GM21367 (cell line): ENCODE results near the gene SLC30A7.

Experiments
- ATAC-seq: cut with Tn5 transposase; IDR thresholded peaks from one replicate; pipeline ENCODE4 v1.9.1; 2021; ENCODE audit not compliant: unreplicated experiment

SLC30A7 gene

DNA sequence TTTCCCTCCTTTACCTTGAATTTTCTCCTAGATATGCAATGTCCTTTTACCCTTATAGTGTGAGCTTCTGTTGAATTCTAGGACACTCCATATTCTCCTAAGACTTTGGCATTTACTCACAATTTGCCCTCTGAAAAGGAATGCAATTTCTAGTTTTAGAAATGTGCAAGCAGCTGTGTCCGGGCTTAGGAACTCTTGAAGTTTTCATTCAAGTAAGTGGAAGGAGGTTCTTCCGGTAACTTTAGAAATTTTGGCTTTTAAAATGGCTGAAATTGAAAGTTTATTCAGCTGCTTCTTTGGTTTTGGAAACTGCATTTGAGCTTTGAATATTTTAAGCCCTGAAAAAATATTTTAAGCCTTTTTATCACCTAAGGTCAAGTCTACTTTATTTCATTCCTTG, 73.4 kb downstream of the SLC30A7 start:
- no peak for ATAC-seq

GRCh38 chr1:100971021-100971420, 75.1 kb downstream of the SLC30A7 start:
- ATAC-seq = no peak

- no peak for ATAC-seq
Observed at GRCh38 chr1:100972185-100972584, 76.3 kb downstream of the SLC30A7 start.

GRCh38 chr1:100976936-100977335, 81.0 kb downstream of the SLC30A7 start:
- no peak for ATAC-seq

DNA sequence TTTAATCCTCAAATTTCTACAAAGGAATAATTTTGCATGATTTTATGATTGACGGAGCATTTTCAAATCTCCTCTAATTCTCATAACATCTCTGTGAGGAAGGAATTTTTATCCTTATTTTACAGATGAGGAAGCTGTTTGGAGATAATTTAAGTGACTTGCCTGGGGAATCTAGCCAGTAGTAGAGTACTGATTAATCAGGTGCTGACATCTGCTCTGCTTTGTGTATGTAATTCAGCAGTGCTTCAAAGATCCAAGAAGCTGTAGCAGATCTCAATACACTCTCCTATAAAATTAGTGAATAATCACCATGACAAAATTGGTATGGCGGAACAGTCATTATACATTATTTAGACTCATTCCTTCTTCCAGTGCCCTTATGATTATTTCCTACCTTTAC, 83.7 kb downstream of the SLC30A7 start:
- ATAC-seq = no peak

DNA sequence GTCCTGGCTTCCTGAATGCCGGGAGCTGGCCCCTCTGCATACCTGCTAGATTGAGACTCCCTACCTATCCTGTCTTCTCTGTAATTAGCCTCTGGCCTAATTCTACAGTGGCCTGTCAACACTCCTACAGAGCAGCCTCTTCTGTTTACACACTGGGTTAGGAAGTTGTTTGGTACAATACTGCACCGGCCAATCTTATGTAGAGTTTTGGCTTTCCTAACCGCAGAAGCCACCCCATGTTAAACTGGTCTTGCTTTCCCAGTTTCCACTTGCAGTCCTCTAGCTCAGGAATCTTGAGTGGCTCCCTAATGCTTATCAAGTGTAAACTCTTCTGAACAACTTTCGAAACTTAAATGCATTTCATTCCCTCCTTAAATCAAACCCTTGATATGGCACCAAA, 86.9 kb downstream of the SLC30A7 start:
- ATAC-seq = no peak

- ATAC-seq = no peak
Observed at GRCh38 chr1:100988121-100988520, 92.2 kb downstream of the SLC30A7 start.

DNA sequence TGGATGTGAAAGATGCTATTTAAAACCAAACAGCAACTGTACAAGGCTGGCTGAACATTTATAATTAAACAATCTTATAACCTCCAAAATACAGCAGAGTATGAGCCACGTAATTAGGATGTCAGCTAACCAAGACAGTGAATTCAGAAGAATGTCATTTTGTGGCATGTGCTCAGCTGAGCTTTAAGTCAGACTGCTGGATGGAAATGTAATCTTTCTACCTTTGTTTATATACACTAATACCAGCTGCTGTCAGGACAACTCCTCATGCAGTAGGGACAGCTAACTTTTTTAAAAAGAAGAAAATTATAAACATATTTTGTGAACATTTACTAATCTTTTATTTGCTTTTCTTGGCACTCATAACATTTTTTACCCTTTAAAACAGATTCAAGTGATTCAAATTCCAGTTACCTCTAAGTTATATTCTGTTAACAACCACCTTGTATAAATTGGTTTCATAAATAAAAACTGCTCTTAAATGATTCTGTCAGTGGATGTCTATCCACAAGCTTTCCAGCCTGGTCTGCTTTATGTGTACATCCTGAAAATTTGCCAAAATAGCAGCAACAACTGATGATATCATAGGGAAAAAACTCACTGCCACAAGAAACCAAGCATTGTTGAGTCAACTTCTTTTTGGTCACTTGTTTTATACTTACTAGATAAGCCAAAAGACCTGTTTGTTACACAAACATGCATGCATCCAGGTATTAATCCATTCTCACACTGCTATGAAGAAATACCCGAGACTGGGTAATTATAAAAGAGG, 93.6 kb downstream of the SLC30A7 start:
- ATAC-seq = no peak

DNA sequence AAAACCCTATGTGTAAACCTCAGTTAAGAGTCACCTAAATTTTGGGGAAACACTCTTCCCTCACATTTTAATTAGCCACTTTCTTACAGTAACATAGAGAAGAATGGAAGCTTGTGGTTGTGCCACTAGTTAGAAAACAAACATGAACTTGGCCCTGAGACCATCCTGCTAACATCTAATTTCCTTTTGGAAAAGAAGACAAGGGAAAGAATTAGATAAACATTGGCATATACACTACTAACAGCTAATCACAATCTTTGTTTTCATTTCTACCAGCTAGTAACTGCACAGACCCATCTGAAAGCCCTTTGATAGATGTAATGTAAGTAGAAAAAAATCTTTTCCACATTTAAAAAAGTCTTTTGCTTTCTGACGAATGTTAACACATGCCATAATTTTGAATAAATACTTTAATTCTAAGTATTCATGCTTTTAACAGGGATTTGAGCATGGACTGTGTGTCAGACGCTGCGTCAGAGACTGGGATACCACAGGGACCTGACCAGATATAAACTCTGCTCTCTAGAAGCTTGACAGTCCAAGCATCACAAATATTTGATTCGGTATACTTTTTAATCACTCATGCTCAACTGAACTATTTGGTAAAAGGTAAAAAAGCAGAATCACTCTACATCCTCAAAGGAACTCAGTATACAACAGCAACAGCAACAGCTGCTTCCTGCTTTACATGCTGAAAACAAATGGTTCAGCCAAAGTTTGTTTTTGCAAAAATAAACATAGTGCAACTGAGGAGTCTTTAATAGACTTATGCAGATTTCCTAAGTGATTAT, 99.5 kb downstream of the SLC30A7 start:
- ATAC-seq = no peak

DNA sequence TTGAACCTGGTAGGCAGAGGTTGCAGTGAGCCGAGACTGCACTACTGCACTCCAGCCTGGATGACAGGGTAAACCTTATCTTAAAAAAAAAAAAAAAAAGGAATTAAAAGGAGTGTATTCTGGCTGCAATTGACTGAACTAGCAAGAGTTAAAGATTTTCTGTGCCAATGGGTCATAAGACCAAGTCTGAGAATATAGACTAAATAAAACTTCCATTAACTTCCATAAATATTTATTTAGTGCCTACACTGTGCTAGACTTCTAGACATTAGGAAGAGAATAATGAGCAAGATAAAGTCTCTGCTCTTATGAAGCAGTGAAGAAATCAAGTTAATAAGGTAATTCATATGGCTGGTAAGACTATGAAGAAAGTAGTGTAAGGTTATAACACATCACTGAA, 102.5 kb downstream of the SLC30A7 start:
- no peak for ATAC-seq

GRCh38 chr1:101000131-101000873, 104.4 kb downstream of the SLC30A7 start:
- no peak for ATAC-seq

- ATAC-seq = no peak
Observed at GRCh38 chr1:101002551-101002950, 106.7 kb downstream of the SLC30A7 start.

DNA sequence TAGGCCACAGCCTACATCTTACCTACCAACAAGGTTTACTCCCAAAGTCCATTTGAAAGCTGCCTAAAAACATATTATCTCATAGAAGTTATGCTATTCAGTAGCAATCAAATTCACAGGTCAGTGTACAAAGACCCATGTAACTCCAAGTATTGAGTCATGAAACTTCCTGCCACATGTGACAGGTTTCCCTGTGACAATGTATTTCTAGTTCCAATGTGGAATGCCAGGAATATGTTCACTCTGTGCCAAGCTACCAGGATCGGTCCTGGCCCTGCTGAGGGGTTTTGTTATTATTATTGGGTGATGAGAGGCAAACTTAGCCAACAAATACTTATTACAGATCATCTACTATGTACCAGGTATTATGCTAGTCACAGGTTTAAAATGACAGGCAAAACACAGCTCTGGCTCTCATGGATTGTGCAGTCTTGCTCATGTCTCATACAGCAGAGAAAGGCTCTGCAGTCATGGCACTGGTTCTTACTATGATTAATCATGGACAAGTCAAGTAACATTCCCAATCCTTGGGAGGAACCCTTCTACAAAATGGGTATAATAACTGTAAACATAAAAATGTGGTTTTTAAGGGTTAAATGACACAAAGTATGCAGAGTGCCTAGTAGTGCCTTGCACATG, 107.2 kb downstream of the SLC30A7 start:
- ATAC-seq = no peak

DNA sequence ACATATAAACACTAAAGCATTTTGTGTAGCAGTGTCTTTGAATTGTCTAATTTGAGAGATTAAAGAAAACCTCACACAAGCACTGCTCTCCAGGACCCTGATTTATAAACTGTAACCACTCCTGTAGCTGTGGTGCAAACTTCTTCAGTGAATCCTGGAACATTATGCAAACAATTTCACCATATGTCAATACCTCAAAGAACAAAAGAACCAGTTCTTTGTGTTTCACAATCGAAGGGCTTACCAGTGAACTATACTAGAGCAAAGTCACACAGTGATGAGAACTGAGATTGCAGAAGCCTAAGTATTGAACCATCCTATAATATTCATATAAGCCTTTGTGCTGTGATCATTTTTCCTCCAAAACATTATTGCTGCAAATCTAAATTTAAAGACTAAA, 108.2 kb downstream of the SLC30A7 start:
- no peak for ATAC-seq

GRCh38 chr1:101004670-101005069, 108.8 kb downstream of the SLC30A7 start:
- no peak for ATAC-seq

DNA sequence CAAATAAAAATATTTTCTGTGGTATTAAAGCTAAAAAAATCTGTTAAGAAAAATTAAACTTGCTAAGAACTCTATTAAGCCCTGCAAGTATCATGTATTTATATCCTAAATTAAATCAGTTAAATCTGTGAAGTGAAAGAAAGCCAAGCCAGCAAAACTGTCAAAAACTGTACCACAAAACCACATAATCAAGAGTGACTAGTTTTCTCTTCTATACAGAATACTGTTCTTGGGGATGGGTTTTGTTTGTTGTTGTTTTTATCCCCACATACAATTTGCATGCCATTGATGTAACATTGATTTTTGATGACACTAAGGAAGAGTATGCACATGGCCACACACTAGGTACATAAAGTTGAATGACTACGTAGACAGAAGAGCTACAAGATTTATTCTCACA, 109.3 kb downstream of the SLC30A7 start:
- no peak for ATAC-seq

DNA sequence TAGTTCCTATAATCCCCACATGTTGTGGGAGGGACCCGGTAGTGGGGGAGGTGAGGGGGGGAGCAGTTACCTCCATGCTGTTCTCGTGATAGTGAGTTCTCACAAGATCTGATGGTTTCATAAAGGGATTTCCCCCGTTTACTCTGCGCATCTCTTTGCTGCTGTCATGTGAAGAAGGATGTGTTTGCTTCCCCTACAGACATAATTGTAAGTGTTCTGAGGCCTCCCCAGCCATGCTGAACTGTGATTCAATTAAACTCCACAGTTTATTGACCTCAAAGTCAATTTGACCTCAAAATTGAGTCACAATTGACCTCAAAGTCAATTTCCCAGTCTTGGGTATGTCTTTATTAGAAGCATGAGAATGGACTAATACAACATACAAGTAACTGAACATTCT, 110.0 kb downstream of the SLC30A7 start:
- ATAC-seq = no peak

- no peak for ATAC-seq
Observed at GRCh38 chr1:101006553-101006952, 110.7 kb downstream of the SLC30A7 start.

DNA sequence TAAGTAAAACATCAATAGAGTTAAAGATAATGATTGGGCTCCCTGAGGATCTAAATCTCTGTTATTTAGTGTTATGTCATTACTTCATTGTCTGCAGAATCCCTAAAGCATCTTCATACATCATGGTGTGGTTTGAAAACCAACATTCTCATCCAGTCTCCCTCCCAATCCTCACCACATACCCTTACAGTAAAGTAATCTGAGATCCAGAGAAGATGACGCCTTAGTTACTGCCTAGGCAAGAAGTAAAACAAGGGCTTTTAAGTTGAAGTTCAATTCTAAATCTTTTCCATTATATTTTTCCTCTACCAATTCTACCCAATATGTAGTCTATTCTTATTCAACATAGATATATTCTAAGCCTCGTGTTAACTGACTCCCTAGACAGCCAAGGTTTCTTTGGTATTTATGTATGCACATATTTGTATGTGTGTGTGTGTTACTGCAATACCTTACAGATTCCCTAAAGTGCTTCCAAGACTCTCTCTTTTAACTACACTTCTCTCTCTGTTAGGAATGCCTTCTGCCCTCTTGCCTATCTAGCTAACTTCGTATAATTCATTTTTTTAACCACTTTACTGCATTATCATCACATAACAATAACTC, 112.4 kb downstream of the SLC30A7 start:
- ATAC-seq = no peak

- no peak for ATAC-seq
Observed at GRCh38 chr1:101013776-101014175, 117.9 kb downstream of the SLC30A7 start.

DNA sequence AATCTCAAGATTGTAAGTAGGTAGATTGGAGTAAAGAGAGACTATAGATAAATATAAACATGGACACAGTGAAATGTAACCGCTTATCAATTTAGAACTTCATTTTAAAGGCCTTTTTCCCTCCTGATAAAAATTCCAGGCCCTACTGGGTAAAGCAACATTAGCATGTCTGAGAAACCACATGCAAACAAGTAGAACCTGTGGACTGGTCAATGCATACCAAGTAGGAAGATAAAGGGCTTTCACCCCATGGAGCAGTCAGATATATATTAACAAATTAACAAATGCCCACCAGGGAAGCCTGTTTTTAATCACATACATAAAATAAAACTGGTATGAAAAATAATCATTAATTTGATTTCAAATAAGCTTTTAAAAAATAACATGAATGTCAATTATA, 121.6 kb downstream of the SLC30A7 start:
- ATAC-seq = no peak
